HepG2 (cell line): ENCODE measurements around the gene ZNHIT1. TPM values are rescaled to one million over a fixed set of nuclear protein-coding genes. Genes with fewer than 3 reads are reported as not detected.

Experiments used
- ATF4 ChIP-seq, 2 experiments: fragments of 450-650 bp in 1 of 2; sonication (generic) in 1 of 2; formaldehyde crosslinking; IDR thresholded peaks; 2 replicates each; pipeline versions ENCODE4 v1.5.0 to v1.8.0; 2020 to 2022; ENCODE audit warnings: mild to moderate bottlenecking in 1 of 2, missing genetic modification reagents in 1 of 2
- BHLHE40 ChIP-seq: IDR thresholded peaks from 2 replicates; pipeline ENCODE4 v1.6.1; 2011; ENCODE audit warnings: low read length, improper control_type of control experiment
- FOXA1 ChIP-seq, 2 experiments: fragments of 450-650 bp in 1 of 2; sonication (generic) in 1 of 2; formaldehyde crosslinking in 1 of 2; IDR thresholded peaks; 2 replicates each; pipeline versions ENCODE4 v1.4.0 to v1.6.1; 2016 to 2020; ENCODE audit warnings: missing genetic modification reagents in 1 of 2
- GATAD2A ChIP-seq: IDR thresholded peaks from 2 replicates; pipeline ENCODE4 v1.6.1; 2016
- JDP2 ChIP-seq: sonication (generic); formaldehyde crosslinking; IDR thresholded peaks from 2 replicates; pipeline ENCODE4 v1.8.1; 2022; ENCODE audit warnings: missing genetic modification reagents, borderline replicate concordance
- KDM6A ChIP-seq: IDR thresholded peaks from 2 replicates; pipeline ENCODE4 v1.6.1; 2016; ENCODE audit warnings: low read depth
- NR2F1 ChIP-seq, 2 experiments: fragments of 450-650 bp in 1 of 2; formaldehyde crosslinking in 1 of 2; IDR thresholded peaks; 2 replicates each; pipeline versions ENCODE4 v1.5.0 to v1.6.1; 2016 to 2020; ENCODE audit warnings: mild to moderate bottlenecking in 1 of 2, missing compliant biosample characterization in 1 of 2, missing genetic modification reagents in 1 of 2, moderate library complexity in 1 of 2
- SALL2 ChIP-seq: sonication (generic); formaldehyde crosslinking; IDR thresholded peaks from 2 replicates; pipeline ENCODE4 v1.8.1; 2023; ENCODE audit warnings: mild to moderate bottlenecking, missing genetic modification reagents, inconsistent platforms
- SOX6 ChIP-seq, 2 experiments: fragments of 450-650 bp in 1 of 2; sonication (generic) in 1 of 2; formaldehyde crosslinking in 1 of 2; IDR thresholded peaks; 2 replicates each; pipeline versions ENCODE4 v1.4.0 to v1.6.1; 2017 to 2020; ENCODE audit warnings: antibody characterized with exemption in 1 of 2, mild to moderate bottlenecking in 1 of 2, missing genetic modification reagents in 1 of 2
- TFAP4 ChIP-seq: sonication (generic); IDR thresholded peaks from 2 replicates; pipeline ENCODE4 v1.6.1; 2016; ENCODE audit warnings: low read depth, borderline replicate concordance
- ZMYM2 ChIP-seq: sonication (generic); formaldehyde crosslinking; IDR thresholded peaks from 2 replicates; pipeline ENCODE4 v1.8.0; 2022; ENCODE audit warnings: mild to moderate bottlenecking, missing genetic modification reagents
- ZNF121 ChIP-seq: sonication (generic); formaldehyde crosslinking; IDR thresholded peaks from 2 replicates; pipeline ENCODE4 v1.5.0; 2020; ENCODE audit warnings: mild to moderate bottlenecking, missing genetic modification reagents
- ZNF337 ChIP-seq: sonication (generic); formaldehyde crosslinking; IDR thresholded peaks from 2 replicates; pipeline ENCODE4 v1.5.1; 2020; ENCODE audit warnings: missing genetic modification reagents, low read depth, mild to moderate bottlenecking, borderline replicate concordance
- polyA plus RNA-seq, 8 experiments: library from polyadenylated mRNA; depleted of rRNA in 3 of 8; stranded (reverse) in 7 of 8; unstranded in 1 of 8; fragments of >200 nt; fragmentation: Illumina TruSeq in 4 of 8; extraction: Trizol in 4 of 8; gene quantifications; 2 replicates each; pipeline versions ENCODE4 v1.2.1 to v1.2.3, GENCODE V29; 2011 to 2016; ENCODE audit warnings: low read depth in 4 of 8, missing spikeins in 1 of 8, mixed read lengths in 1 of 8; ENCODE audit not compliant: insufficient read depth in 1 of 8
- total RNA-seq, 5 experiments: library from RNA; depleted of rRNA; stranded (reverse); fragments of >200 nt; fragmentation: Illumina TruSeq; extraction: Trizol; gene quantifications; 2 replicates each; pipeline ENCODE4 v1.2.3, GENCODE V29; 2016; ENCODE audit warnings: low read depth in 1 of 5

Gene ZNHIT1
- total and polyA plus RNA-seq, 2 of the 13 experiments (the other 11 are each of a cell fraction or from before 2014, with no cell fraction given): 32.5 to 64.5 TPM

- peak; percentile 91 for TF ChIP-seq BHLHE40
- TF ChIP-seq TFAP4: peak; percentile 12; the same call in 1 of the 2 replicates
- TF ChIP-seq FOXA1 (IDR thresholded peaks at IDR 0.05): no peak
- peak; percentile 31; the same call in 1 of the 2 replicates for TF ChIP-seq FOXA1 (CRISPR knock-in tag; IDR thresholded peaks at IDR 0.05)
- TF ChIP-seq JDP2 (CRISPR knock-in tag): no peak
- TF ChIP-seq ZNF337 (CRISPR knock-in tag): no peak
- no peak for TF ChIP-seq SOX6 (IDR thresholded peaks at IDR 0.05)
- TF ChIP-seq SOX6 (CRISPR knock-in tag; IDR thresholded peaks at IDR 0.05): peak; percentile 75
- peak; percentile 68 to 76; a peak in 3 of 4 replicates for TF ChIP-seq NR2F1 (CRISPR knock-in tag; IDR thresholded peaks at IDR 0.05)
- TF ChIP-seq ZNF121 (CRISPR knock-in tag): peak; percentile 78
- peak; percentile 23; the same call in 1 of the 2 replicates for TF ChIP-seq KDM6A
- TF ChIP-seq ZMYM2 (CRISPR knock-in tag): peak; percentile 69; the same call in 1 of the 2 replicates
- TF ChIP-seq ATF4 (CRISPR knock-in tag; IDR thresholded peaks at IDR 0.05): peak in 1 of 2 experiments; percentile 54; a peak in 2 of 4 replicates
- peak; percentile 78 for TF ChIP-seq GATAD2A
- 0 out of 2 replicates have a peak, but pooled peaks have one; percentile 33 for TF ChIP-seq SALL2 (CRISPR knock-in tag)
- TF ChIP-seq, all 625 proteins: peak for 74
Observed at GRCh38 chr7:101220295-101220694, 2.3 kb downstream of the ZNHIT1 start (continued).
